Measurements from ENCODE around the gene ENPP5. TPM values are rescaled to one million over a fixed set of nuclear protein-coding genes. Genes with fewer than 3 reads are reported as not detected.
"Not testable (repeated sequence)": the region's sequence is repeated elsewhere in the genome, so short reads cannot be mapped to it uniquely, and the experiment has no call there.

ENPP5 gene
- total RNA-seq, 1 donor from 2014 or later: 0.99 TPM

GRCh38 chr6:46175446-46175845 lies 4.7 kb upstream of the ENPP5 start:
- no peak for DNase-seq

GRCh38 chr6:46174904-46175303 lies 4.1 kb upstream of the ENPP5 start:
- no peak for DNase-seq

GRCh38 chr6:46172176-46172575 lies 1.4 kb upstream of the ENPP5 start:
- no peak for DNase-seq

- no peak for DNase-seq
Measured at GRCh38 chr6:46160102-46160501, 10.7 kb downstream of the ENPP5 start.

- DNase-seq: no peak
Measured at GRCh38 chr6:46159229-46159628, 11.6 kb downstream of the ENPP5 start.

GRCh38 chr6:46156701-46157100 lies 14.1 kb downstream of the ENPP5 start:
- no peak for DNase-seq

- DNase-seq: not testable (repeated sequence)
Measured at GRCh38 chr6:46149066-46149465, 21.7 kb downstream of the ENPP5 start.

- DNase-seq: no peak
Measured at GRCh38 chr6:46144270-46144669, 26.5 kb downstream of the ENPP5 start.

GRCh38 chr6:46138281-46138680 lies 32.5 kb downstream of the ENPP5 start:
- no peak for DNase-seq

GRCh38 chr6:46137387-46137786 lies 33.4 kb downstream of the ENPP5 start:
- no peak for DNase-seq

GRCh38 chr6:46136831-46137230 lies 33.9 kb downstream of the ENPP5 start:
- no peak for DNase-seq

- DNase-seq: no peak
Measured at GRCh38 chr6:46135176-46135575, 35.6 kb downstream of the ENPP5 start.

GRCh38 chr6:46134216-46134615 lies 36.6 kb downstream of the ENPP5 start:
- no peak for DNase-seq

GRCh38 chr6:46131291-46131690 lies 39.5 kb downstream of the ENPP5 start:
- DNase-seq: not testable (repeated sequence)

- DNase-seq: no peak
Measured at GRCh38 chr6:46130666-46131065, 40.1 kb downstream of the ENPP5 start.

GRCh38 chr6:46129629-46130511 lies 40.9 kb downstream of the ENPP5 start, which contains the start of gene ENPP4:
ENPP4 (plus strand) TSS chr6:46129989; CDS start chr6:46139584, 9,595 bp downstream.
- peak; percentile 18 for DNase-seq

GRCh38 chr6:46129291-46129628 lies 41.5 kb downstream of the ENPP5 start:
- no peak for DNase-seq

- no peak for DNase-seq
Measured at GRCh38 chr6:46128476-46128875, 42.3 kb downstream of the ENPP5 start.

- DNase-seq: not testable (repeated sequence)
Measured at GRCh38 chr6:46119679-46120078, 51.1 kb downstream of the ENPP5 start.

GRCh38 chr6:46118836-46119235 lies 51.9 kb downstream of the ENPP5 start:
- DNase-seq: no peak

- DNase-seq: no peak
Measured at GRCh38 chr6:46118157-46118556, 52.6 kb downstream of the ENPP5 start.

GRCh38 chr6:46116289-46116688 lies 54.5 kb downstream of the ENPP5 start:
- DNase-seq: no peak

GRCh38 chr6:46115634-46116033 lies 55.1 kb downstream of the ENPP5 start:
- no peak for DNase-seq

- DNase-seq: no peak
Measured at GRCh38 chr6:46113370-46113769, 57.4 kb downstream of the ENPP5 start.

All from skin of body (tissue), 2 donors.